IgD-negative memory B cell (primary cell): Measurements from ENCODE around the gene RAP2A. TPM values are rescaled to one million over a fixed set of nuclear protein-coding genes. Genes with fewer than 3 reads are reported as not detected.

ENCODE experiments used
- H3K27ac Mint-ChIP-seq, 3 donors: one replicate each; pipeline ENCODE4 v1.8.0; 2020 to 2022; ENCODE audit warnings: mild to moderate bottlenecking in 3 of 3, mixed read lengths in 3 of 3, moderate library complexity in 1 of 3
- H3K27me3 Mint-ChIP-seq: one replicate; pipeline ENCODE4 v1.8.0; 2021; ENCODE audit warnings: mixed read lengths
- H3K36me3 Mint-ChIP-seq: one replicate; pipeline ENCODE4 v1.8.0; 2020; ENCODE audit warnings: mild to moderate bottlenecking, mixed read lengths
- H3K4me1 Mint-ChIP-seq, 3 donors: one replicate each; pipeline ENCODE4 v1.8.0; 2020 to 2022; ENCODE audit warnings: mixed read lengths in 3 of 3, mild to moderate bottlenecking in 1 of 3
- H3K4me3 Mint-ChIP-seq, 4 donors: one replicate each; pipeline ENCODE4 v1.8.0; 2020 to 2022; ENCODE audit warnings: mild to moderate bottlenecking in 4 of 4, mixed read lengths in 4 of 4, moderate library complexity in 3 of 4
- H3K9me3 Mint-ChIP-seq, 3 donors: one replicate each; pipeline ENCODE4 v1.8.0; 2020 to 2021; ENCODE audit warnings: mixed read lengths in 3 of 3, mild to moderate bottlenecking in 1 of 3
- polyA plus RNA-seq: library from polyadenylated mRNA; unstranded; fragments of 300-500 nt; fragmentation: Illumina TruSeq; gene quantifications from one replicate; pipeline ENCODE4 v1.2.3, GENCODE V29; 2021

RAP2A gene
- polyA plus RNA-seq, 1 donor from 2014 or later = 1.7 TPM

DNA sequence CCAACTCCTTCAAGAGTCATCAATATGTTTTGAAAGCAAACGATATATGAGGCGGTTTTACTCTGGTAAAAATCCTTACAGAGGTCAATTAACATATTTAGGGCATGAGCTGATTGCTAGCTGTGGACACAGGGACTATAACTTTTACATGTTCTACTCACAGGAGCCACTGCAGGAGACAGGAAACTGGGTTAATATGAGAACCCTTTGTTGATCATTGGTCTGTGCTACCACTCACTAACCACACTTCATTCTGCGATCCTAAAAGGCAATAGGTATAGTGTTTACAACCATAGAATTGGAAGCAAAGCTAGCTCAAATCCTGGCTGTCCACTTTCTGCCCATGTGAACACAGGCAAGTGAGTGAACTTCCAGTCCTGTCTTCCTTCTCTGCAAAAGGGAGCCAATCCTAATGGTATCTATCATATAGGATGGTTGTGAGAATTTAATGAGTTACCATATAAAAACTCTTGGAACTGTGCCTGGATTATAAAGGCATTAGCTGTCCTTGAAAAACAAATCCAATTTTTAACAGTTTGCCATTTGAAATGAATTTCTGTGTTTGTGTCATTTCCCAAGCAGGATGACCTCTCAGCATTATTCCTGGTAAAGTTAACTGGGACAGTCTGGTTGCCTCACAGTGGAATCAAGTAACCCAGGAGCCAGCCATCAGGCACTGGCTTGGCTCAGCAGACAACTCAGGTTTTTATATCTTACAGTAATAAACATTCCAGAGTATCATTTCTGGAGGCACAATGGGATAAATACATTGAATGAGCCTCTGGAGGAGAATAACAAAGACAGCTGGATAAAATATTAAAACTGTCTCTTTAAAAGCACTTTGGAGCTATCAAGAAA is 29.8 kb upstream of the RAP2A start:
- H3K4me1 Mint-ChIP-seq = no peaks in the 10 kb centered on the region
- H3K36me3 Mint-ChIP-seq = peaks cover 7% of the 10 kb centered on the region
- H3K4me3 Mint-ChIP-seq = no peak overlapping the region
- H3K27me3 Mint-ChIP-seq = peaks cover 3% of the 10 kb centered on the region
- H3K27ac Mint-ChIP-seq = no peak overlapping the region
- peaks cover 4 to 20% (median 8%) of the 10 kb centered on the region in 3 donors for H3K9me3 Mint-ChIP-seq

DNA sequence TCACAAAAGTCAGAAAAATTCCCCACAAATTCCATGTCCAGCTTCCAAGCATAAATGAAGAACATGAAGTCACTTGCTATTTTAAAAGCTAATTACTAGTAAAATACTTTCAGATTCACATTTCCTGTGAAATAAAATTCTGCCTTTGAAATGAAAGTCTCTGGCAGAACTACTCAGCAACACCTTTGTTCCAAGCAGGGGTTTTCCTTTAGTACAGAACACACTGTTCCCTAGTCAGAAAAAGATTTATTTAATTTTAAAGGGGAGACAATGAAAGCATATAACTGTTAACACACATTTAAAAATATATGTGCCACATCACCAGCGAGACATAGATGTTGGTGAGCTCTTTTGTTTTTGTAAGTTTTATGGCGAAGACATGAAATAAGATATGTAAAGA is 26.4 kb upstream of the RAP2A start:
- peaks cover 4% of the 10 kb centered on the region for H3K36me3 Mint-ChIP-seq
- peaks cover 3% of the 10 kb centered on the region for H3K27me3 Mint-ChIP-seq
- no peaks in the 10 kb centered on the region for H3K4me1 Mint-ChIP-seq
- H3K4me3 Mint-ChIP-seq = no peak overlapping the region
- no peak overlapping the region for H3K27ac Mint-ChIP-seq
- peaks cover 0 to 9% (median 3%) of the 10 kb centered on the region in 3 donors for H3K9me3 Mint-ChIP-seq

DNA sequence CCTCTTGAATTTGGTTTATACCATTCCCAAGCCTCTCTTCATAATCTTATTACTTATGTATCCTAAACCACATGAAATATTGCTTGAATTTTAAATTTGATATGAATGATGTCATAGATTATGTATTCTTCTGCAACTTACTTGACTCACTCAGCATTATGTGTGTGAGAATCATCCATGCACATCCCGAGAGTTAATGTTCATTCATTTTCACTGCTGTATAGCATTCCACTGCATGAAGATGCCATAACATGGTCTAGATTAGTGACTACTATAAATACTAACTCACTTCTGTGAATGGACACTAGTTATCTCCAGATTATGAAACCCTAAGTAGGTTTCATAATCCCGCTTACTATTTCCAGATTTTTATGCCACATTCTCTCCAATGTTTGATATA is 25.0 kb upstream of the RAP2A start:
- peaks cover 0 to 9% (median 3%) of the 10 kb centered on the region in 3 donors for H3K9me3 Mint-ChIP-seq
- no peak overlapping the region for H3K4me3 Mint-ChIP-seq
- no peaks in the 10 kb centered on the region for H3K4me1 Mint-ChIP-seq
- H3K27me3 Mint-ChIP-seq = peaks cover 6% of the 10 kb centered on the region
- H3K27ac Mint-ChIP-seq = no peak overlapping the region
- peaks cover 4% of the 10 kb centered on the region for H3K36me3 Mint-ChIP-seq

DNA sequence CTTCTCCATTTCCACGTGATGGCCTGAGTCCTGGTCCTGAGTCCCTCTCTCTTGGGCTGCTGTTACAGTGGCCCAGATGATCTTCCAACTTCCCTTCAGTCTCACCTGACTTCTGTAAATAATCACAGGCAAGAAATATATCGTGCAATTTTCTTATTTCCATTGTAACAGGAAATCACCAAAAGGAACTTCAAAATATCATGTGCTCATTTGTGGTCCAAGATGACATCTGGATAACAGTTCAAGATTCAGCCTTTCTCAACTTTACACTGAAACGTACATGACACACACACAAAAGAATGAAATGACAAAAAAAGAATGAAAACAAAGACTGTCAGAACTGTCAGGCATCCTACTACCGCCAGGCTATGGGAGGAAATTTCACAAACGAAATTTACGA is 22.0 kb upstream of the RAP2A start:
- Mint-ChIP-seq H3K9me3 (peaks cover 0 to 4% (median 3%) of the 10 kb centered on the region in 3 donors), H3K4me1 (no peaks in the 10 kb centered on the region), H3K27ac (no peak overlapping the region), H3K27me3 (peaks cover 5% of the 10 kb centered on the region), H3K4me3 (no peak overlapping the region), H3K36me3 (peaks cover 1% of the 10 kb centered on the region)

DNA sequence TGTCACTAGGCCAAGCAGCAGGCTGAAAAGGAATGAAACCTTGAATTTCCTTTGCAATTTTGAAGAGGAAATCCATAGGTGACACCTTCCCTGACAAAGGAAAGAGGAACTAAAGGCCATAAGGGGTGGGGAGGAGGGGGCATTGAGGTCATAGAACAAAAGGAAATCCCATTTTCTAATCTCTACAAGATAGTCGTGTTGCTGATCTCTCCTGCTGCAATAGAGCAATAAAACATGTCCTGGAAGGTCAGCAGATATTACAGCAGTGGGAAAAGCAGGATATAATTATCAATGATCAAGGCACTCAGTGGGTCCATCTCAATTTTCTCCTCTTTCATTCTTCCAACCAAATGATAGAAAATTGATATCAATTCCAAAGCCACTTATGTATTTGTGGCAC is 20.3 kb upstream of the RAP2A start:
- no peak overlapping the region for H3K4me3 Mint-ChIP-seq
- no peak overlapping the region for H3K27ac Mint-ChIP-seq
- H3K9me3 Mint-ChIP-seq = peaks cover 0 to 4% (median 3%) of the 10 kb centered on the region in 3 donors
- peaks cover under 1% of the 10 kb centered on the region for H3K36me3 Mint-ChIP-seq
- H3K27me3 Mint-ChIP-seq = peaks cover 5% of the 10 kb centered on the region
- H3K4me1 Mint-ChIP-seq = no peaks in the 10 kb centered on the region

DNA sequence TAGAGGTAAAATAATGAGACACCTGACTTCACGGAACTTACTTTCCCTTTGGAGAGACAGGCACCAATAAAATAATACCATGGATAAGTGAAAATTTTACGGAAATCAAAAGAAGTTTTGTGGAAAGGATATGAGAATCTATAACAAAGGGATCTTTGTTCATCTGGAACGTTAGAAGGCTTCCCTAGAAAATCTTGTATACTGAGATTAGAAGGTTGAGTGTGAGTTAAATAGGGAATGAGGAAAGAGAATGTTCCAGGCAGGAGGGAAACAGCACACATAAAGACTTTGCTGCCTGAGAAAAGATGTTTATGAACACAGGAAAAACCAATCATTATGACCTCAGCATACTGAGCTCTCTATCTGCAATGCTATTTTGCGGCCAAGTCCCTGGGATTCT is 19.6 kb upstream of the RAP2A start:
- Mint-ChIP-seq H3K36me3 (no peaks in the 10 kb centered on the region), H3K27ac (peak overlapping the region in 1 of 3 donors; percentile 18), H3K4me3 (no peak overlapping the region), H3K27me3 (peaks cover 5% of the 10 kb centered on the region), H3K4me1 (no peaks in the 10 kb centered on the region), H3K9me3 (no peaks in the 10 kb centered on the region)

DNA sequence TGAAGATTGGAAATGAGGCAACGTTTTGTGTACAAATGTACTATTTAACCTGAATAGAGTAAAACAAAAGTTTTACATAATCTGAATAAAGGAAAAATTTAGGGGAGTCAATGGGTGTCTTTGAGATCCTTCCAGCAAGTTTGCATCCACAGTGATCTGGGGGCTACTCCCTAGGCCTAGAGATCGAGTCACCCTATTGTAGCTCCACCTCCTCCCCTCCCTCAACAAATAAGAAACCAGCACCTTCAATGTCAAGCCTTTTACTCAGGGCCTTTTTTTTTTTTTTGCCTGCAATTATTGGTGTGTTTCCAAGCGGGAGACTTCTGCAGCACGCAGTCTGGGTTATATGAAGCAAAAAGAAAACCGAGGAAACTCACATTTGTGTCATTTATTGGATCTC is 16.3 kb upstream of the RAP2A start:
- Mint-ChIP-seq H3K36me3 (no peaks in the 10 kb centered on the region), H3K27ac (no peak overlapping the region), H3K27me3 (peaks cover 5% of the 10 kb centered on the region), H3K4me3 (no peak overlapping the region), H3K9me3 (no peaks in the 10 kb centered on the region), H3K4me1 (no peaks in the 10 kb centered on the region)

DNA sequence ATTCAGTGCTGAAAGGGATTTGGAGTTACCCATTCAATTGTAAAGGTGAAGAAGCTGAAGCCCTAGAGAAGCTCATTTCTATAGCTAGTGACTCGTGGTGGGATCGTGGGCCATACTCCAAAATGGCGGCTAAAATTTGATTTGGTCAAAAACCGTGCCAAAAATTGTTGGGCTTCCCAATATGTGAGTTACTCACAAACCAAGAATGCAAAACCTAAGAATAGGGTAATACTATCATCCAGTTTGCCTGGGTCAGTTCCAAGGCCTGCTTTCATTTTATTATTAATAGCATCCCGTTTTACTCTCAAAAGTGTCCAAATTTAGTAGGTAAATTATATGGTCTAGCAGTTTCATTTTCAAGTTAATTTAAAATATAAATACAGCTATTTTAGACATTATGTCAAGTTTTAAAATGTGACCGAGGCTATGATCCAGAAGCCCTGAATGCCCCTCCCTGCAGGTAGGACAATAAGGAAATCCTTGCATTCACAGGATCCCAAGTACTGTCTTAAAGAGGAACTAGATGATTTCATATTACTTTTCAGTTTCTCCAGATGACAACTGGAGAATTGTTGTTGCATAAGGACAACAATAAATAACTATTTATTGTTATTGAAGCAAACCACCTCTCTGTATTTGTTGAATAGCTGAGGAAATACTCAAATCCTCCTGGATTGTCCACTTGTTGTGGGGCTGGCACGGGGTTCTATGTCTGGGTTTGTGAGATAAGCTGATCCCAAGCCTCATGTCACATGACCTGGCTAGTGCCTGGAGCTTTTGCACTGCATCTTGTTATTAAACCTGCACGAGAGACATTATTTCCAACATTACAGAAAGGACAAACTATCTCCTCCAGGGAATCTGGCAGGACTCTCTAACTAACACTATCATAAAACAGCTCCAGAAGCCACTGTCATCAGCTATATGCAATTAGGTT is 11.6 kb upstream of the RAP2A start:
- Mint-ChIP-seq H3K27ac (no peak overlapping the region), H3K4me3 (no peak overlapping the region), H3K9me3 (no peaks in the 10 kb centered on the region), H3K4me1 (no peaks in the 10 kb centered on the region), H3K27me3 (peaks cover 2% of the 10 kb centered on the region), H3K36me3 (no peaks in the 10 kb centered on the region)

DNA sequence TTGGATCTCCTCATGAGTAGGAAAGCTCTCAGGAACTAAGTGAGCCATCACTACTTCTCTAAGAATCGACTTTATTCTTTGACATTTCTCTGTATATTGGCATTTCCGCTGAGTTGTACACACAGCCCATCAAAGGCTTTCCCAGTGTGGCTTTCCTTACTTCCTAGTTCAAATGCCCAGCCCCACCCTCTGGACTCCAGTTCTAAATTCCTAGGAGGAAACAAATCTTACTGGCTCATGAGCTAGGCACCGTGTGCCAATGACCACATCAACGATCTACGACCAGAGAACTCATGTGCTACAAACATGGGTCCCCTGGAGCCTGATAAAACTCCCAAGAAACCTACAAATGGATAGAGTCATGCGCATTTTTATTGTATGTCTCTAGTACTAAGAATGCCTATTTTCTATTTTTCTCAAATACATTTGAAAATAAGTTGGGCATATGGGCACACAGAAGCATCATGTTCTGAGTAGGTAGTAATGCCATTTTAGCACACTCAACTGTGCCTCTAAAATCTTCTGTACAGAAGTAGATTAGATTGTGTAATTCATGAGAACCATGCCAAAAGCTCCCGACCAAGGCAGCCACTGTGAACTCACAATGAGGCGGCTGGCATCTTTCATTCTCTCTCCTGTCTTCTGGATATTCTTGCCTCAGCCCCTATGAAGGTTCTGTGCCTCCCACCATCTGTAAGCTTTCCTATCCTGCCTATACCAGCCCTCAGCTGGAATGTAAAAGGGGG is 10.5 kb upstream of the RAP2A start:
- Mint-ChIP-seq H3K4me3 (no peak overlapping the region), H3K4me1 (no peaks in the 10 kb centered on the region), H3K27ac (no peak overlapping the region), H3K9me3 (no peaks in the 10 kb centered on the region), H3K36me3 (no peaks in the 10 kb centered on the region), H3K27me3 (peaks cover 2% of the 10 kb centered on the region)

DNA sequence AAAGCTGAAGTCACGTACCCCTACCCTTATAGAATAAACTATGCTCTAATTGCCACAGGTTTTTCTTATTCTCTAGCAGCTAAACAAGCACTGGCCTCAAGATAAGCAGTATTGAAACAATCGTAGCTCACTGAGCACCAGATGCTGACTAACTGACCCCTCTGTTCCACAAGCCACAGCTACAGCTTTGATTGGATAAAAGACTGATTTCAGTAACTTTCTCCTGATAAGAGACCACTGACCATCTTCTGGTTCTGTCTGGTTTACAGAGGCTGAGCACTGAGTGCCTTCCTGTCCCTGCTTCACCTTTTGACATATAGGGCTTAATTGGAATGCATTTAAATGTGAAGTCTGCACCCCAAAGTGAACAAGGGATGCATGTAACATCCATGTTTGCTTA is 8.4 kb upstream of the RAP2A start:
- Mint-ChIP-seq H3K4me3 (no peak overlapping the region), H3K4me1 (no peaks in the 10 kb centered on the region), H3K27me3 (peaks cover 2% of the 10 kb centered on the region), H3K27ac (no peak overlapping the region), H3K9me3 (no peaks in the 10 kb centered on the region), H3K36me3 (no peaks in the 10 kb centered on the region)

DNA sequence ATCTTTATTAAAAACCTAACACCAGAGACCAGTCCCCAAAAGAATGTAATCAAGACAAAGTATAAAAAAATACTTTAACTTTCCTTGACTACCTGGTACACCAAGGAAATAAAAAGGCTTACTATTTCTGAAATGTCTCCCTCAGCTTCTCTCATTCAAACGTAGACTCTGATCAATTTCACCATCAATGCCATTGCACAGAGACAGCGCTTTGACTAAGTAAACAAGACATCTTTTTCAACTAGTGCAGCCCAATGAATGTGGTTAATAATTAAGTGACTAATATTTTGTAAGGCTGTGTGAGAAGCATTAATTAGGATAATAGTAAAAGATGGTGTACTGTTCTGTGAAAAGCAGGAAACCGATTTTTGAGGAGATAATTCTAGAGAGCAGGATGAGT is 7.3 kb upstream of the RAP2A start:
- Mint-ChIP-seq H3K36me3 (no peaks in the 10 kb centered on the region), H3K9me3 (no peaks in the 10 kb centered on the region), H3K27me3 (peaks cover 2% of the 10 kb centered on the region), H3K4me3 (no peak overlapping the region), H3K27ac (no peak overlapping the region), H3K4me1 (peaks cover 0 to 1% (median 0%) of the 10 kb centered on the region in 3 donors)

DNA sequence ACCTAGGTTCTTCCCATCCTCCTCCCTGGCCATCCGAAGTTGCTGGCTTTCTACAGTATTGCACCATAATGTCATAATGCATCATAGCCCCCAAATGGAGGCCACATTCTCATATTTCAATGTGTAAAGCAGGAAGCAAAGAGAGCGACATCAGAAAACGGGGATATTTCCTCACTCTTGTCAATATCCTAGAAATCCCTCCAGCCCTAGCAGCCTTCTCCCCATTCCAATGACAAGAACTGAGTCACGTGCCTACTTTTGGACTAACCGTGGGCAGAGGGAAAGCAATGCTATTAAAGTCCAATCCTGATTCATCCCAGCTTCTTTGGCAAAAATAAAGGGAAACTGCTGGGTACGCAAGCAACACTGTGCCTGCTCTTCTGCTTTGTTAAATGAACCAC is 4.3 kb upstream of the RAP2A start:
- Mint-ChIP-seq H3K36me3 (no peaks in the 10 kb centered on the region), H3K4me3 (no peak overlapping the region), H3K4me1 (peaks cover 0 to 7% (median 3%) of the 10 kb centered on the region in 3 donors), H3K27me3 (no peaks in the 10 kb centered on the region), H3K27ac (peak overlapping the region in 1 of 3 donors; percentile 30), H3K9me3 (no peaks in the 10 kb centered on the region)

DNA sequence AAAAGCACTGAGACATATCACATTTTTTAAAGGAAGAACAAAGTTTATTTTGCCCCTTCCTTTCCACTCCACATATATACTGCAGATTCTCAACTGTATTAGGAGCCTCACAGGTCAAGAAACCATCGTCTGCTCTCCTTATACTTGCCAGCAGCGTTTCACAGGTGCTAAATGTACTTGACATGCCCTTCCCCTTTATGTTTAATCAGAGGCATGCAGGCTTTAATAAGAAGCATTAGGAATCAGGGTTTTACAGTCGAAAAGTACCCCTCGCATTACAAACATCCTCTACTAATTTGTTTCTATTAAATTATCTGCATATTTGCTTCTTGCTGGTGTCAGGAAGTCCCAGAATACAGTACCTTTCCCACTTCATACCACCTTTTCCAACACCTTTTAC is 3.7 kb upstream of the RAP2A start:
- Mint-ChIP-seq H3K27ac (peak overlapping the region in 2 of 3 donors; percentile 26 to 30), H3K9me3 (no peaks in the 10 kb centered on the region), H3K4me1 (peaks cover 4 to 13% (median 6%) of the 10 kb centered on the region in 3 donors), H3K36me3 (no peaks in the 10 kb centered on the region), H3K4me3 (no peak overlapping the region), H3K27me3 (no peaks in the 10 kb centered on the region)

DNA sequence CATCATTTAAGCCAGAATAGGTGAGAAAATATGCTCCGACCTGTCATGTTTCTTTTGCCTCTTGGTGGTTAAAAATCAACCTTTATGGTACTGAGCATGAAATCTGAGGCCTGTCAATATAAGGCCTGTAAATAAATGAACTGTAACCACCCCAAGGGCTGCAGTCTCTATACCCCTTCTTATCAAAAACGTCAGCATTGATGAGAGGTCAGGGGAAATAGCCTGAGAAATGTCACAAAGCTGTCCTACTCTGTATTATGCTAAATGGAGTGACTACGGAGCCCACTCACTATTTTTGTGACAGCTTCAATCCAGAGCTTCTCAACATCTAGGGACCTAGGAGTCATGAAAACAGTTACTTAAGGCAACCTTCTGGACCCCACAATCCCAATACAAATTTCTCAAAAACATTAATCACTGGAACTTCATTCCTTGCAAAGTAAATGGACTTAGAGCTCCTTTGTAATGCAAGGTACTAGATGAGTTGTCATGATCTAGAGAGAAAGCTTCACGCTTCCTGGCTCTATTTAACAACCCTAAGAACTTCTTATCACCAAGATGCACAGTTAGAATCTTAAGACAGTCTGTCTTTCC is 2.7 kb upstream of the RAP2A start:
- Mint-ChIP-seq H3K4me3 (peak overlapping the region; percentile 62 to 100 (median 92)), H3K4me1 (peaks cover 5 to 21% (median 8%) of the 10 kb centered on the region in 3 donors), H3K9me3 (no peaks in the 10 kb centered on the region), H3K27me3 (no peaks in the 10 kb centered on the region), H3K27ac (peak overlapping the region in 2 of 3 donors; percentile 9 to 99), H3K36me3 (no peaks in the 10 kb centered on the region)
